Keratinocyte (primary cell): ENCODE data around the gene ZBTB46. TPM values are rescaled to one million over a fixed set of nuclear protein-coding genes. Genes with fewer than 3 reads are reported as not detected.

ENCODE experiments used
- DNase-seq: peaks from one replicate; pipeline ENCODE4 v3.0.0-alpha.2; 2011; ENCODE audit warnings: low read depth, missing footprints, low spot score
- FAIRE-seq: peaks from 2 replicates; lab custom pipeline; 2011; peaks lifted over from hg19 to GRCh38; lab: Jason Lieb, UNC
- H2AFZ ChIP-seq: 2 replicates; pipeline ENCODE4 v1.6.0; 2012; ENCODE audit warnings: low read length, control low read depth, inconsistent platforms; ENCODE audit not compliant: control insufficient read depth
- H3K27ac ChIP-seq: 2 replicates; pipeline ENCODE4 v1.5.1; 2011; ENCODE audit warnings: low read length; ENCODE audit not compliant: control insufficient read depth, insufficient read depth
- H3K27me3 ChIP-seq: 3 replicates; pipeline ENCODE4 v1.6.0; 2011; ENCODE audit warnings: low read length; ENCODE audit not compliant: control insufficient read depth, insufficient read depth; ENCODE audit errors: extremely low read depth
- H3K36me3 ChIP-seq, 2 experiments: 2 replicates in 1 of 2; 3 replicates in 1 of 2; pipeline ENCODE4 v1.5.1; 2011; ENCODE audit warnings: low read length in 2 of 2, mild to moderate bottlenecking in 1 of 2; ENCODE audit not compliant: control insufficient read depth in 2 of 2, insufficient read depth in 2 of 2; ENCODE audit errors: extremely low read depth in 1 of 2
- H3K4me1 ChIP-seq: 3 replicates; pipeline ENCODE4 v1.5.1; 2011; ENCODE audit warnings: low read length; ENCODE audit not compliant: control insufficient read depth, insufficient read depth; ENCODE audit errors: extremely low read depth
- H3K4me2 ChIP-seq: 3 replicates; pipeline ENCODE4 v1.6.0; 2011; ENCODE audit warnings: low read depth, low read length; ENCODE audit not compliant: control insufficient read depth, insufficient read depth; ENCODE audit errors: extremely low read depth
- H3K4me3 ChIP-seq, 3 experiments: fragments of 200-600 bp in 1 of 3; sonication (generic) in 1 of 3; 2 replicates in 2 of 3; 3 replicates in 1 of 3; pipeline ENCODE4 v1.5.1; 2011 to 2016; ENCODE audit warnings: low read length in 3 of 3, mild to moderate bottlenecking in 3 of 3, control low read depth in 2 of 3, inconsistent platforms in 1 of 3, low read depth in 1 of 3, mixed read lengths in 1 of 3, mixed run types in 1 of 3, moderate library complexity in 1 of 3; ENCODE audit not compliant: control insufficient read depth in 2 of 3, insufficient read depth in 2 of 3; ENCODE audit errors: extremely low read depth in 1 of 3
- H3K79me2 ChIP-seq: 2 replicates; pipeline ENCODE4 v1.6.0; 2012; ENCODE audit warnings: low read length; ENCODE audit not compliant: control insufficient read depth, insufficient read depth
- H3K9ac ChIP-seq: 3 replicates; pipeline ENCODE4 v1.6.0; 2011; ENCODE audit warnings: low read length; ENCODE audit not compliant: control insufficient read depth, insufficient read depth; ENCODE audit errors: extremely low read depth
- H3K9me1 ChIP-seq: 3 replicates; pipeline ENCODE4 v1.6.0; 2011; ENCODE audit warnings: low read length; ENCODE audit not compliant: control insufficient read depth, insufficient read depth; ENCODE audit errors: extremely low read depth
- H3K9me3 ChIP-seq: 2 replicates; pipeline ENCODE4 v1.5.1; 2012; ENCODE audit warnings: low read depth, low read length; ENCODE audit not compliant: control insufficient read depth
- H4K20me1 ChIP-seq: 3 replicates; pipeline ENCODE4 v1.6.0; 2011; ENCODE audit warnings: low read length; ENCODE audit not compliant: control insufficient read depth, insufficient read depth; ENCODE audit errors: extremely low read depth
- EZH2 ChIP-seq: IDR thresholded peaks from one replicate; pipeline ENCODE4 v1.6.1; 2012; ENCODE audit warnings: inconsistent platforms, mild to moderate bottlenecking, low read length, moderate library complexity
- dilution Hi-C: fragments of 300-500 bp; cut with MboI; formaldehyde crosslinking; loops from one replicate; pipeline ENCODE4 v1.7.0; 2020; ENCODE audit warnings: low sequenced_read_pairs; ENCODE audit not compliant: extremely low pct_ligation_motif_present
- polyA plus RNA-seq, 5 experiments: library from polyadenylated mRNA; depleted of rRNA in 3 of 5; stranded (reverse) in 3 of 5; stranded (forward) in 1 of 5; unstranded in 1 of 5; fragments of >200 nt; gene quantifications; 1 replicate in 1 of 5; 2 replicates in 3 of 5; 3 replicates in 1 of 5; pipeline versions ENCODE4 v1.2.1 to v1.2.3, GENCODE V29; 2011 to 2012; ENCODE audit warnings: missing spikeins in 2 of 5, low read depth in 1 of 5, low replicate concordance in 1 of 5
- TF ChIP-seq, protein P1 (sequence below), 3 experiments: IDR thresholded peaks in 1 of 3; conservative IDR thresholded peaks in 1 of 3; optimal IDR thresholded peaks in 1 of 3; 2 replicates in 2 of 3; 3 replicates in 1 of 3; pipeline versions ENCODE3 to v1.5.1; 2011; ENCODE audit warnings: low read length in 3 of 3, mild to moderate bottlenecking in 3 of 3, moderate library complexity in 2 of 3, control low read depth in 1 of 3, inconsistent platforms in 1 of 3; ENCODE audit not compliant: insufficient read depth in 2 of 3; ENCODE audit errors: extremely low read depth in 1 of 3

ZBTB46 gene
- polyA plus RNA-seq, 1 donor (not counting 4 experiments of a cell fraction or from before 2014, with no cell fraction given): 0.12 TPM

GRCh38 chr20:63739130-63740069 is 91.7 kb downstream of the ZBTB46 start, which contains the start of gene SLC2A4RG:
Gene SLC2A4RG, plus strand, starts transcription at chr20:63739776. Its CDS starts 137 bp downstream, at chr20:63739913.
- Histone ChIP-seq H3K27ac (peak within 1 kb of the TSS; percentile 28), H3K4me2 (peak within 1 kb of the TSS; percentile 85), H3K9me1 (no peaks in the 10 kb centered on the region), H2AFZ (peak within 1 kb of the TSS; percentile 12), H3K9me3 (no peaks in the 10 kb centered on the region), H3K79me2 (no peaks in the 10 kb centered on the region), H3K4me1 (peaks cover 30% of the 10 kb centered on the region), H4K20me1 (no peaks in the 10 kb centered on the region), H3K9ac (peak within 1 kb of the TSS; percentile 69), H3K36me3 (peaks cover 14 to 17% of the 10 kb centered on the region in 2 experiments), H3K27me3 (no peaks in the 10 kb centered on the region), H3K4me3 (peak within 1 kb of the TSS; percentile 51 to 79 (median 73))
- TF ChIP-seq EZH2: no peak
- TF ChIP-seq, protein P1, sequence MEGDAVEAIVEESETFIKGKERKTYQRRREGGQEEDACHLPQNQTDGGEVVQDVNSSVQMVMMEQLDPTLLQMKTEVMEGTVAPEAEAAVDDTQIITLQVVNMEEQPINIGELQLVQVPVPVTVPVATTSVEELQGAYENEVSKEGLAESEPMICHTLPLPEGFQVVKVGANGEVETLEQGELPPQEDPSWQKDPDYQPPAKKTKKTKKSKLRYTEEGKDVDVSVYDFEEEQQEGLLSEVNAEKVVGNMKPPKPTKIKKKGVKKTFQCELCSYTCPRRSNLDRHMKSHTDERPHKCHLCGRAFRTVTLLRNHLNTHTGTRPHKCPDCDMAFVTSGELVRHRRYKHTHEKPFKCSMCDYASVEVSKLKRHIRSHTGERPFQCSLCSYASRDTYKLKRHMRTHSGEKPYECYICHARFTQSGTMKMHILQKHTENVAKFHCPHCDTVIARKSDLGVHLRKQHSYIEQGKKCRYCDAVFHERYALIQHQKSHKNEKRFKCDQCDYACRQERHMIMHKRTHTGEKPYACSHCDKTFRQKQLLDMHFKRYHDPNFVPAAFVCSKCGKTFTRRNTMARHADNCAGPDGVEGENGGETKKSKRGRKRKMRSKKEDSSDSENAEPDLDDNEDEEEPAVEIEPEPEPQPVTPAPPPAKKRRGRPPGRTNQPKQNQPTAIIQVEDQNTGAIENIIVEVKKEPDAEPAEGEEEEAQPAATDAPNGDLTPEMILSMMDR (optimal IDR thresholded peaks at IDR 0.05 in 1 of 3, IDR thresholded peaks at IDR 0.05 in 1 of 3, conservative IDR thresholded peaks at IDR 0.05 in 1 of 3; ENCODE audit: extremely low read depth in 1 of 3, insufficient read depth in 2 of 3, low read length in 3 of 3): no peak
- dilution Hi-C loops: no loop called here
- DNase-seq: no peak
- no peak for FAIRE-seq

DNA sequence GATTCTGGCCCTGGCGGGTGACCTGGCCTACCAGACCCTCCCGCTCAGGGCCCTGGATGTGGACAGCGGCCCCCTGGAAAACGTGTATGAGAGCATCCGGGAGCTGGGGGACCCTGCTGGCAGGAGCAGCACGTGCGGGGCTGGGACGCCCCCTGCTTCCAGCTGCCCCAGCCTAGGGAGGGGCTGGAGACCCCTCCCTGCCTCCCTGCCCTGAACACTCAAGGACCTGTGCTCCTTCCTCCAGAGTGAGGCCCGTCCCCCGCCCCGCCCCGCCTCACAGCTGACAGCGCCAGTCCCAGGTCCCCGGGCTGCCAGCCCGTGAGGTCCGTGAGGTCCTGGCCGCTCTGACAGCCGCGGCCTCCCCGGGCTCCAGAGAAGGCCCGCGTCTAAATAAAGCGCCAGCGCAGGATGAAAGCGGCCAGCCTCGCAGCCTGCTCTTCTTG is 92.4 kb downstream of the ZBTB46 start:
- TF ChIP-seq EZH2: no peak
- TF ChIP-seq, protein P1 (optimal IDR thresholded peaks at IDR 0.05 in 1 of 3, IDR thresholded peaks at IDR 0.05 in 1 of 3, conservative IDR thresholded peaks at IDR 0.05 in 1 of 3; ENCODE audit: extremely low read depth in 1 of 3, insufficient read depth in 2 of 3, low read length in 3 of 3): no peak
- DNase-seq (no peak), FAIRE-seq (no peak)
- H3K4me3 ChIP-seq: no peak overlapping the region
- H2AFZ ChIP-seq: no peak overlapping the region
- peaks cover 30% of the 10 kb centered on the region for H3K4me1 ChIP-seq
- H3K4me2 ChIP-seq: no peak overlapping the region
- H3K9me1 ChIP-seq: no peaks in the 10 kb centered on the region
- H3K36me3 ChIP-seq: peaks cover 17 to 22% of the 10 kb centered on the region in 2 experiments
- dilution Hi-C loops: no loop called here
- no peak overlapping the region for H3K27ac ChIP-seq
- H3K79me2 ChIP-seq: no peaks in the 10 kb centered on the region
- no peak overlapping the region for H3K9ac ChIP-seq
- no peaks in the 10 kb centered on the region for H4K20me1 ChIP-seq
- H3K27me3 ChIP-seq: no peaks in the 10 kb centered on the region
- no peaks in the 10 kb centered on the region for H3K9me3 ChIP-seq
